ENCODE results near the gene NXPE3.

The NXPE3 gene

GRCh38 chr3:101802179-101802578 lies 23.2 kb downstream of the NXPE3 start:
- no peak for FAIRE-seq
- DNase-seq (ENCODE audit: low spot score): no peak

GRCh38 chr3:101803173-101803782 lies 24.3 kb downstream of the NXPE3 start:
- DNase-seq (ENCODE audit: low spot score) (peak; percentile 51), FAIRE-seq (peak; percentile 62)

GRCh38 chr3:101803939-101804338 lies 24.9 kb downstream of the NXPE3 start:
- DNase-seq (ENCODE audit: low spot score): no peak
- FAIRE-seq: no peak

GRCh38 chr3:101806491-101806890 lies 27.5 kb downstream of the NXPE3 start:
- no peak for FAIRE-seq
- DNase-seq (ENCODE audit: low spot score): no peak

GRCh38 chr3:101807888-101808287 lies 28.9 kb downstream of the NXPE3 start:
- DNase-seq (ENCODE audit: low spot score) (no peak), FAIRE-seq (no peak)

- FAIRE-seq (no peak), DNase-seq (ENCODE audit: low spot score) (peak; percentile 47)
These were observed 30.4 kb downstream of the NXPE3 start for GRCh38 chr3:101809178-101810021.

- DNase-seq (ENCODE audit: low spot score) (no peak), FAIRE-seq (no peak)
These were observed 31.0 kb downstream of the NXPE3 start for GRCh38 chr3:101810022-101810418.

GRCh38 chr3:101811875-101812274 lies 32.9 kb downstream of the NXPE3 start:
- FAIRE-seq: no peak

GRCh38 chr3:101812895-101813294 lies 33.9 kb downstream of the NXPE3 start:
- DNase-seq (ENCODE audit: low spot score): no peak
- FAIRE-seq: no peak

More at GRCh38 chr3:101811875-101812274, 32.9 kb downstream of the NXPE3 start:
- DNase-seq (ENCODE audit: low spot score): no peak

GRCh38 chr3:101813817-101814440 lies 34.9 kb downstream of the NXPE3 start:
- no peak for DNase-seq (ENCODE audit: low spot score)
- FAIRE-seq: no peak

- no peak for FAIRE-seq
- DNase-seq (ENCODE audit: low spot score): no peak
These were observed 35.8 kb downstream of the NXPE3 start for GRCh38 chr3:101814835-101815234.

GRCh38 chr3:101816215-101817149 lies 37.5 kb downstream of the NXPE3 start:
- FAIRE-seq: no peak

GRCh38 chr3:101817992-101818391 lies 39.0 kb downstream of the NXPE3 start:
- DNase-seq (ENCODE audit: low spot score): no peak
- no peak for FAIRE-seq

More at GRCh38 chr3:101816215-101817149, 37.5 kb downstream of the NXPE3 start:
- no peak for DNase-seq (ENCODE audit: low spot score)

GRCh38 chr3:101819649-101820206 lies 40.7 kb downstream of the NXPE3 start:
- DNase-seq (ENCODE audit: low spot score) (no peak), FAIRE-seq (no peak)

- FAIRE-seq: no peak
- no peak for DNase-seq (ENCODE audit: low spot score)
These were observed 42.5 kb downstream of the NXPE3 start for GRCh38 chr3:101821503-101821902.

GRCh38 chr3:101823525-101823924 lies 44.5 kb downstream of the NXPE3 start:
- DNase-seq (ENCODE audit: low spot score) (no peak), FAIRE-seq (no peak)

- DNase-seq (ENCODE audit: low spot score) (no peak), FAIRE-seq (no peak)
These were observed 45.7 kb downstream of the NXPE3 start for GRCh38 chr3:101824702-101825101.

GRCh38 chr3:101825904-101826445 lies 47.0 kb downstream of the NXPE3 start:
- FAIRE-seq (no peak), DNase-seq (ENCODE audit: low spot score) (no peak)

GRCh38 chr3:101827211-101828174 lies 48.5 kb downstream of the NXPE3 start:
- FAIRE-seq (peak; percentile 53), DNase-seq (ENCODE audit: low spot score) (peak; percentile 58)

Measured in urothelium cell line (cell line).